ENCODE measurements around the gene MED12L.

DNA sequence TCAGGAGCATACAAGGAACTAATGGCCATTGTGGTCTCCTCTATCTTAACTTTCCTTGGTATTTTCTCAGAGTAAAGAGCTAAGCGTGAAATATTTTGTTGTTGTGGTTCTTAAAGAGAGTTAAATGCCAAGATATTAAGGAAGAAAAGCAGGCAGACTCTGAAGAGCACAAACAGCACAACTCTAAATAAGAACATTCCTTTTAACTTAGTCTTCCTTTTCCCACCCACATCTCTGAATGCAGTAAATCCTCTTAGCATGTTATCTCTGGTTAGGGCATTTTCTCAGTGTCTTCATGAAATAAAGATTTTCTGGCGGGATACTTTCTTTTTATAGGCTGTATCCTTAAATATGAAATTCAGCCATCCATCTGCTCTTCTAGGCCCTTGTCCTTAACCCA, 229.7 kb downstream of the MED12L start:
- TF ChIP-seq ZNF24 (IDR thresholded peaks at IDR 0.05) (no peak), JUND (IDR thresholded peaks at IDR 0.05; ENCODE audit: low read depth, low read length) (no peak), POLR2A (IDR thresholded peaks at IDR 0.05; ENCODE audit: low read depth, low read length) (no peak), ATF7 (IDR thresholded peaks at IDR 0.05; ENCODE audit: low read depth) (no peak), POLR2AphosphoS5 (IDR thresholded peaks at IDR 0.05; ENCODE audit: low read length) (no peak)
- TF ChIP-seq, protein P1, sequence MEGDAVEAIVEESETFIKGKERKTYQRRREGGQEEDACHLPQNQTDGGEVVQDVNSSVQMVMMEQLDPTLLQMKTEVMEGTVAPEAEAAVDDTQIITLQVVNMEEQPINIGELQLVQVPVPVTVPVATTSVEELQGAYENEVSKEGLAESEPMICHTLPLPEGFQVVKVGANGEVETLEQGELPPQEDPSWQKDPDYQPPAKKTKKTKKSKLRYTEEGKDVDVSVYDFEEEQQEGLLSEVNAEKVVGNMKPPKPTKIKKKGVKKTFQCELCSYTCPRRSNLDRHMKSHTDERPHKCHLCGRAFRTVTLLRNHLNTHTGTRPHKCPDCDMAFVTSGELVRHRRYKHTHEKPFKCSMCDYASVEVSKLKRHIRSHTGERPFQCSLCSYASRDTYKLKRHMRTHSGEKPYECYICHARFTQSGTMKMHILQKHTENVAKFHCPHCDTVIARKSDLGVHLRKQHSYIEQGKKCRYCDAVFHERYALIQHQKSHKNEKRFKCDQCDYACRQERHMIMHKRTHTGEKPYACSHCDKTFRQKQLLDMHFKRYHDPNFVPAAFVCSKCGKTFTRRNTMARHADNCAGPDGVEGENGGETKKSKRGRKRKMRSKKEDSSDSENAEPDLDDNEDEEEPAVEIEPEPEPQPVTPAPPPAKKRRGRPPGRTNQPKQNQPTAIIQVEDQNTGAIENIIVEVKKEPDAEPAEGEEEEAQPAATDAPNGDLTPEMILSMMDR (IDR thresholded peaks at IDR 0.05 in 2 of 3, conservative IDR thresholded peaks at IDR 0.05 in 1 of 3; ENCODE audit: control insufficient read depth in 2 of 3, extremely low read depth in 1 of 3, insufficient read depth in 1 of 3, low read depth in 3 of 3, low read length in 3 of 3): no peak
- TF ChIP-seq, protein P2, sequence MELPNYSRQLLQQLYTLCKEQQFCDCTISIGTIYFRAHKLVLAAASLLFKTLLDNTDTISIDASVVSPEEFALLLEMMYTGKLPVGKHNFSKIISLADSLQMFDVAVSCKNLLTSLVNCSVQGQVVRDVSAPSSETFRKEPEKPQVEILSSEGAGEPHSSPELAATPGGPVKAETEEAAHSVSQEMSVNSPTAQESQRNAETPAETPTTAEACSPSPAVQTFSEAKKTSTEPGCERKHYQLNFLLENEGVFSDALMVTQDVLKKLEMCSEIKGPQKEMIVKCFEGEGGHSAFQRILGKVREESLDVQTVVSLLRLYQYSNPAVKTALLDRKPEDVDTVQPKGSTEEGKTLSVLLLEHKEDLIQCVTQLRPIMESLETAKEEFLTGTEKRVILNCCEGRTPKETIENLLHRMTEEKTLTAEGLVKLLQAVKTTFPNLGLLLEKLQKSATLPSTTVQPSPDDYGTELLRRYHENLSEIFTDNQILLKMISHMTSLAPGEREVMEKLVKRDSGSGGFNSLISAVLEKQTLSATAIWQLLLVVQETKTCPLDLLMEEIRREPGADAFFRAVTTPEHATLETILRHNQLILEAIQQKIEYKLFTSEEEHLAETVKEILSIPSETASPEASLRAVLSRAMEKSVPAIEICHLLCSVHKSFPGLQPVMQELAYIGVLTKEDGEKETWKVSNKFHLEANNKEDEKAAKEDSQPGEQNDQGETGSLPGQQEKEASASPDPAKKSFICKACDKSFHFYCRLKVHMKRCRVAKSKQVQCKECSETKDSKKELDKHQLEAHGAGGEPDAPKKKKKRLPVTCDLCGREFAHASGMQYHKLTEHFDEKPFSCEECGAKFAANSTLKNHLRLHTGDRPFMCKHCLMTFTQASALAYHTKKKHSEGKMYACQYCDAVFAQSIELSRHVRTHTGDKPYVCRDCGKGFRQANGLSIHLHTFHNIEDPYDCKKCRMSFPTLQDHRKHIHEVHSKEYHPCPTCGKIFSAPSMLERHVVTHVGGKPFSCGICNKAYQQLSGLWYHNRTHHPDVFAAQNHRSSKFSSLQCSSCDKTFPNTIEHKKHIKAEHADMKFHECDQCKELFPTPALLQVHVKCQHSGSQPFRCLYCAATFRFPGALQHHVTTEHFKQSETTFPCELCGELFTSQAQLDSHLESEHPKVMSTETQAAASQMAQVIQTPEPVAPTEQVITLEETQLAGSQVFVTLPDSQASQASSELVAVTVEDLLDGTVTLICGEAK (IDR thresholded peaks at IDR 0.05; ENCODE audit: borderline replicate concordance): no peak
- TF ChIP-seq, protein P3, sequence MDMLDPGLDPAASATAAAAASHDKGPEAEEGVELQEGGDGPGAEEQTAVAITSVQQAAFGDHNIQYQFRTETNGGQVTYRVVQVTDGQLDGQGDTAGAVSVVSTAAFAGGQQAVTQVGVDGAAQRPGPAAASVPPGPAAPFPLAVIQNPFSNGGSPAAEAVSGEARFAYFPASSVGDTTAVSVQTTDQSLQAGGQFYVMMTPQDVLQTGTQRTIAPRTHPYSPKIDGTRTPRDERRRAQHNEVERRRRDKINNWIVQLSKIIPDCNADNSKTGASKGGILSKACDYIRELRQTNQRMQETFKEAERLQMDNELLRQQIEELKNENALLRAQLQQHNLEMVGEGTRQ (IDR thresholded peaks at IDR 0.05; ENCODE audit: borderline replicate concordance, low read depth, low read length): no peak
- TF ChIP-seq, protein P4, sequence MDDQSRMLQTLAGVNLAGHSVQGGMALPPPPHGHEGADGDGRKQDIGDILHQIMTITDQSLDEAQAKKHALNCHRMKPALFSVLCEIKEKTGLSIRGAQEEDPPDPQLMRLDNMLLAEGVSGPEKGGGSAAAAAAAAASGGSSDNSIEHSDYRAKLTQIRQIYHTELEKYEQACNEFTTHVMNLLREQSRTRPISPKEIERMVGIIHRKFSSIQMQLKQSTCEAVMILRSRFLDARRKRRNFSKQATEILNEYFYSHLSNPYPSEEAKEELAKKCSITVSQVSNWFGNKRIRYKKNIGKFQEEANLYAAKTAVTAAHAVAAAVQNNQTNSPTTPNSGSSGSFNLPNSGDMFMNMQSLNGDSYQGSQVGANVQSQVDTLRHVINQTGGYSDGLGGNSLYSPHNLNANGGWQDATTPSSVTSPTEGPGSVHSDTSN (IDR thresholded peaks at IDR 0.05; ENCODE audit: insufficient replicate concordance, low read depth, low read length): no peak

Data from GM12878 (cell line).